Astrocyte (in vitro differentiated cells and primary cell): ENCODE results near the gene CTNNB1. TPM values are rescaled to one million over a fixed set of nuclear protein-coding genes. Genes with fewer than 3 reads are reported as not detected.

Experiments used
- DNase-seq: peaks from one replicate; pipeline ENCODE4 v3.0.0-alpha.2; 2010; ENCODE audit warnings: low read depth
- FAIRE-seq: peaks from 2 replicates; lab custom pipeline; 2011; peaks lifted over from hg19 to GRCh38; lab: Jason Lieb, UNC
- H2AFZ ChIP-seq: 2 replicates; pipeline ENCODE4 v1.6.0; 2012; ENCODE audit warnings: low read depth, low read length, inconsistent platforms
- H3K27ac ChIP-seq: 2 replicates; pipeline ENCODE4 v1.5.1; 2011; ENCODE audit warnings: low read depth, low read length, inconsistent platforms
- H3K27me3 ChIP-seq: 2 replicates; pipeline ENCODE4 v1.6.0; 2011; ENCODE audit warnings: low read length, inconsistent platforms; ENCODE audit not compliant: insufficient read depth
- H3K36me3 ChIP-seq: 2 replicates; pipeline ENCODE4 v1.5.1; 2011; ENCODE audit warnings: low read length, inconsistent platforms; ENCODE audit not compliant: insufficient read depth
- H3K4me1 ChIP-seq: 2 replicates; pipeline ENCODE4 v1.5.1; 2011; ENCODE audit warnings: low read length, inconsistent platforms; ENCODE audit not compliant: insufficient read depth
- H3K4me2 ChIP-seq: 2 replicates; pipeline ENCODE4 v1.6.0; 2012; ENCODE audit warnings: low read length, inconsistent platforms
- H3K4me3 ChIP-seq: 2 replicates; pipeline ENCODE4 v1.5.1; 2011; ENCODE audit warnings: low read depth, mild to moderate bottlenecking, low read length, inconsistent platforms; ENCODE audit not compliant: insufficient read depth
- H3K79me2 ChIP-seq: 2 replicates; pipeline ENCODE4 v1.6.0; 2012; ENCODE audit warnings: mild to moderate bottlenecking, low read length, inconsistent platforms; ENCODE audit not compliant: insufficient read depth
- H3K9ac ChIP-seq: 2 replicates; pipeline ENCODE4 v1.6.0; 2012; ENCODE audit warnings: mild to moderate bottlenecking, low read length, inconsistent platforms
- H3K9me3 ChIP-seq: 2 replicates; pipeline ENCODE4 v1.5.1; 2012; ENCODE audit warnings: low read depth, mild to moderate bottlenecking, low read length, inconsistent platforms; ENCODE audit not compliant: insufficient read depth
- H4K20me1 ChIP-seq: 2 replicates; pipeline ENCODE4 v1.6.0; 2012; ENCODE audit warnings: low read length, inconsistent platforms; ENCODE audit not compliant: insufficient read depth
- H3K27ac Mint-ChIP-seq: one replicate; pipeline ENCODE4 v1.8.0; 2021; ENCODE audit warnings: mild to moderate bottlenecking, mixed read lengths; ENCODE audit not compliant: unreplicated experiment
- H3K27me3 Mint-ChIP-seq: one replicate; pipeline ENCODE4 v1.8.0; 2021; ENCODE audit warnings: low read depth, mixed read lengths; ENCODE audit not compliant: unreplicated experiment
- H3K36me3 Mint-ChIP-seq: one replicate; pipeline ENCODE4 v1.8.0; 2021; ENCODE audit warnings: low read depth, mixed read lengths; ENCODE audit not compliant: unreplicated experiment
- H3K4me1 Mint-ChIP-seq: one replicate; pipeline ENCODE4 v1.8.0; 2021; ENCODE audit warnings: low read depth, mixed read lengths; ENCODE audit not compliant: unreplicated experiment
- H3K4me3 Mint-ChIP-seq: one replicate; pipeline ENCODE4 v1.8.0; 2021; ENCODE audit warnings: mild to moderate bottlenecking, moderate library complexity, mixed read lengths; ENCODE audit not compliant: unreplicated experiment
- H3K9me3 Mint-ChIP-seq: one replicate; pipeline ENCODE4 v1.8.0; 2021; ENCODE audit warnings: mild to moderate bottlenecking, mixed read lengths; ENCODE audit not compliant: unreplicated experiment
- EZH2 ChIP-seq: IDR thresholded peaks from 2 replicates; pipeline ENCODE4 v1.6.1; 2012; ENCODE audit warnings: mild to moderate bottlenecking, low read length, inconsistent platforms; ENCODE audit not compliant: insufficient read depth
- total RNA-seq: library from RNA; stranded (reverse); gene quantifications from 2 replicates; pipeline ENCODE4 v1.2.1, GENCODE V29; 2021
- TF ChIP-seq, protein P1 (sequence below): IDR thresholded peaks from 2 replicates; pipeline ENCODE4 v1.5.1; 2011; ENCODE audit warnings: low read depth, mild to moderate bottlenecking, inconsistent platforms, low read length, moderate library complexity; ENCODE audit not compliant: insufficient read depth

The CTNNB1 gene
- total RNA-seq, 1 donor from 2014 or later = 656 TPM

DNA sequence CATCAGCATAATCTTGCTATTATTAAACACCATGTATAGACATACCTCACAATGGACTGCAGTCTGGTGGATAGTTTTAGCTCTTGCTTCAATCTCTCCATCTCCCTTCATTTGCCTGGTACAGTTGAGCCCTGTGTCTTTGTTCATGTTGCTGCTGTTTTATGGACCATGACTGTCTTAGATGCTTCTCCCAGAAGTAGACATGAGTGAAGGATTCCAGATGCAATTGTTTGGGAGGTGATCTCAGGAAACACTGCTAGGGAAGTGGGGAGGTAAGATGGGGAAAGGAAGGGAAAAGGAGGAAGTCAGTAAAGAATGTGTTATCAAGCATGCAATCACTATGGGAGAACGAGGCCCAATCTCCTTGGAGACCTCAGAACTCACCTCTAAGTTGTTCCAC, 36.3 kb upstream of the CTNNB1 start:
- no peaks in the 10 kb centered on the region for H3K79me2 ChIP-seq
- FAIRE-seq = no peak
- H3K27me3 Mint-ChIP-seq = peaks cover 13% of the 10 kb centered on the region

DNA sequence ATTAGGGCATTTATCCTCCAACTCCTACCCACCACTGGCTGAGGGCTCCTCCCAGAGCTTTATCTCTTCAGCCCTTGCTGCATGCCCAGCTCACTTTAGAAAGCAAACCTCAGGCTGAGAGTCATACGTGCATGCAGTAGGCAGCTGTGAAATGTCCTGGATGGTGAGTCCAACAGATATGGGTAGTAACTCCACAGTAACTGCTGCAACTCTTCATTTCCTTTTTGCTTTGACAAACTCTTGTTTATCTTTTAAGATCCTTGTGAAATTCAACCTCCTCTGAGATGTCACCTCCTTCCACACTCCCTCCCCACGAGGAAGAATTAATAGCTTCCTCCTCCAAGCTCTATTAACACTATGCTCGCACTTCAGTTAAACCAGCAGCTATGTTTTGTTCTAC, 35.9 kb upstream of the CTNNB1 start:
- no peaks in the 10 kb centered on the region for H3K36me3 Mint-ChIP-seq
- FAIRE-seq = no peak
- H3K4me3 ChIP-seq = no peak overlapping the region
- no peak overlapping the region for H3K9ac ChIP-seq
- H3K27me3 ChIP-seq = no peaks in the 10 kb centered on the region
- H3K4me1 ChIP-seq = no peaks in the 10 kb centered on the region
- no peaks in the 10 kb centered on the region for H4K20me1 ChIP-seq
- H3K27ac Mint-ChIP-seq = no peak overlapping the region
- DNase-seq = no peak
- H3K27me3 Mint-ChIP-seq = peaks cover 13% of the 10 kb centered on the region
- no peaks in the 10 kb centered on the region for H3K9me3 ChIP-seq
- no peak overlapping the region for H3K4me3 Mint-ChIP-seq
- H3K9me3 Mint-ChIP-seq = peaks cover 7% of the 10 kb centered on the region
- TF ChIP-seq, protein P1, sequence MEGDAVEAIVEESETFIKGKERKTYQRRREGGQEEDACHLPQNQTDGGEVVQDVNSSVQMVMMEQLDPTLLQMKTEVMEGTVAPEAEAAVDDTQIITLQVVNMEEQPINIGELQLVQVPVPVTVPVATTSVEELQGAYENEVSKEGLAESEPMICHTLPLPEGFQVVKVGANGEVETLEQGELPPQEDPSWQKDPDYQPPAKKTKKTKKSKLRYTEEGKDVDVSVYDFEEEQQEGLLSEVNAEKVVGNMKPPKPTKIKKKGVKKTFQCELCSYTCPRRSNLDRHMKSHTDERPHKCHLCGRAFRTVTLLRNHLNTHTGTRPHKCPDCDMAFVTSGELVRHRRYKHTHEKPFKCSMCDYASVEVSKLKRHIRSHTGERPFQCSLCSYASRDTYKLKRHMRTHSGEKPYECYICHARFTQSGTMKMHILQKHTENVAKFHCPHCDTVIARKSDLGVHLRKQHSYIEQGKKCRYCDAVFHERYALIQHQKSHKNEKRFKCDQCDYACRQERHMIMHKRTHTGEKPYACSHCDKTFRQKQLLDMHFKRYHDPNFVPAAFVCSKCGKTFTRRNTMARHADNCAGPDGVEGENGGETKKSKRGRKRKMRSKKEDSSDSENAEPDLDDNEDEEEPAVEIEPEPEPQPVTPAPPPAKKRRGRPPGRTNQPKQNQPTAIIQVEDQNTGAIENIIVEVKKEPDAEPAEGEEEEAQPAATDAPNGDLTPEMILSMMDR = no peak
- no peak for TF ChIP-seq EZH2
- no peak overlapping the region for H2AFZ ChIP-seq
- no peaks in the 10 kb centered on the region for H3K36me3 ChIP-seq
- H3K4me2 ChIP-seq = no peak overlapping the region
- peaks cover 16% of the 10 kb centered on the region for H3K4me1 Mint-ChIP-seq
- no peaks in the 10 kb centered on the region for H3K79me2 ChIP-seq
- H3K27ac ChIP-seq = no peak overlapping the region

More for the DNA sequence above, 36.3 kb upstream of the CTNNB1 start:
- H3K4me3 Mint-ChIP-seq = no peak overlapping the region
- no peaks in the 10 kb centered on the region for H3K36me3 ChIP-seq
- H3K27ac Mint-ChIP-seq = no peak overlapping the region
- H3K27me3 ChIP-seq = no peaks in the 10 kb centered on the region
- no peak overlapping the region for H3K27ac ChIP-seq
- H3K9me3 Mint-ChIP-seq = peaks cover 3% of the 10 kb centered on the region
- H3K9ac ChIP-seq = no peak overlapping the region
- H3K9me3 ChIP-seq = no peaks in the 10 kb centered on the region
- H3K4me1 Mint-ChIP-seq = peaks cover 18% of the 10 kb centered on the region
- DNase-seq = no peak
- H3K36me3 Mint-ChIP-seq = no peaks in the 10 kb centered on the region
- no peaks in the 10 kb centered on the region for H3K4me1 ChIP-seq
- no peak overlapping the region for H2AFZ ChIP-seq
- TF ChIP-seq, protein P1 = no peak
- TF ChIP-seq EZH2 = no peak
- H3K4me2 ChIP-seq = no peak overlapping the region
- H3K4me3 ChIP-seq = no peak overlapping the region
- H4K20me1 ChIP-seq = no peaks in the 10 kb centered on the region

DNA sequence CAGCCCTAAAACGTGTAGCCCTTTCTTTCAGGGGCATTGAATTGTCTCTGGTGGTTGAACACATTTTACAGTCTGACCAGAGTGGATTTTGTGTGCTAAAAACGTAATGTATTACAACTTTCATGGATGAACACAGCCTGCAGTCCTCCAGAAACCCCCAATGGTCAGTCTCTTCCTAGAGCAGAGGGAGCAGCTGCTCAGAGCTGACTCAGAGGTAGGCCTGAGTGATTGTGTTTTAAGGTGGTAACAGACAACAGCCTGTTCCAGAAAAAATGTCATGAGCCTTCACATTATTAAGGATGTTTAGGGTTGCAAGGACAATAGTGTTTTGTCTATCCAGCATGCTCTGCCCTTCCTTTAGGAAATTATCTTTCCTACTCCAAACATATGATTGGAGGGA, 34.5 kb upstream of the CTNNB1 start:
- Histone ChIP-seq H3K9me3 (no peaks in the 10 kb centered on the region), H3K4me1 (no peaks in the 10 kb centered on the region), H3K9ac (no peak overlapping the region), H3K79me2 (no peaks in the 10 kb centered on the region), H3K4me2 (no peak overlapping the region), H3K4me3 (no peak overlapping the region), H4K20me1 (no peaks in the 10 kb centered on the region), H3K36me3 (no peaks in the 10 kb centered on the region), H3K27me3 (no peaks in the 10 kb centered on the region), H3K27ac (no peak overlapping the region), H2AFZ (no peak overlapping the region)
- Mint-ChIP-seq H3K4me3 (no peak overlapping the region), H3K27me3 (peaks cover 13% of the 10 kb centered on the region), H3K4me1 (peaks cover 8% of the 10 kb centered on the region), H3K27ac (no peak overlapping the region), H3K9me3 (peaks cover 7% of the 10 kb centered on the region), H3K36me3 (no peaks in the 10 kb centered on the region)
- FAIRE-seq = no peak
- no peak for TF ChIP-seq EZH2
- TF ChIP-seq, protein P1 = no peak
- no peak for DNase-seq
